Measurements from ENCODE around the gene ALDH4A1. TPM values are rescaled to one million over a fixed set of nuclear protein-coding genes. Genes with fewer than 3 reads are reported as not detected.

ALDH4A1 gene
- total RNA-seq, 2 experiments from 2014 or later = 0.61 to 0.71 TPM

GRCh38 chr1:18877282-18877681, 25.1 kb downstream of the ALDH4A1 start:
- Mint-ChIP-seq H3K4me3 (no peak overlapping the region), H3K27me3 (no peaks in the 10 kb centered on the region), H3K36me3 (ENCODE audit: low read depth) (no peaks in the 10 kb centered on the region), H3K4me1 (ENCODE audit: low read depth) (no peaks in the 10 kb centered on the region), H3K27ac (no peak overlapping the region), H3K9me3 (no peaks in the 10 kb centered on the region)
- ChIA-PET CTCF (no interaction called here), POLR2A (no interaction called here)
- H3K36me3 ChIP-seq (ENCODE audit: insufficient read depth, low read length) = no peaks in the 10 kb centered on the region
- H3K4me3 ChIP-seq (ENCODE audit: low read length) = no peak overlapping the region
- no peaks in the 10 kb centered on the region for H3K27me3 ChIP-seq (ENCODE audit: control insufficient read depth in 1 of 2, insufficient read depth in 2 of 2, low read length in 2 of 2)
- intact Hi-C loops (cut with DNase I, micrococcal nuclease) = no loop called here
- no peak for TF ChIP-seq CTCF (IDR thresholded peaks at IDR 0.05)
- H3K9me3 ChIP-seq (ENCODE audit: control insufficient read depth in 1 of 2, insufficient read depth in 1 of 2, low read length in 2 of 2) = no peaks in the 10 kb centered on the region
- H3K4me1 ChIP-seq (ENCODE audit: insufficient read depth, low read length) = no peaks in the 10 kb centered on the region
- H3K27ac ChIP-seq (ENCODE audit: low read depth in 1 of 2, low read length in 2 of 2) = no peak overlapping the region
- DNase-seq = no peak
- ATAC-seq (ENCODE audit: poor library complexity) = no peak

- no peak for TF ChIP-seq CTCF (IDR thresholded peaks at IDR 0.05)
- no peak overlapping the region for H3K4me3 Mint-ChIP-seq
- no peak for DNase-seq
- H3K4me3 ChIP-seq (ENCODE audit: low read length) = no peak overlapping the region
- no peak overlapping the region for H3K27ac ChIP-seq (ENCODE audit: low read depth in 1 of 2, low read length in 2 of 2)
- ChIA-PET POLR2A (no interaction called here), CTCF (interaction anchor here (1.2 to 1.3 kb wide), 2 partner anchors 8 to 27 kb away, joined by 3 to 6 read pairs; partner anchors contain the start of gene ALDH4A1)
- intact Hi-C loops (cut with DNase I, micrococcal nuclease) = no loop called here
- no peaks in the 10 kb centered on the region for H3K36me3 ChIP-seq (ENCODE audit: insufficient read depth, low read length)
- no peaks in the 10 kb centered on the region for H3K4me1 Mint-ChIP-seq (ENCODE audit: low read depth)
- no peaks in the 10 kb centered on the region for H3K27me3 Mint-ChIP-seq
- ATAC-seq (ENCODE audit: poor library complexity) = no peak
- H3K27ac Mint-ChIP-seq = no peak overlapping the region
- no peaks in the 10 kb centered on the region for H3K4me1 ChIP-seq (ENCODE audit: insufficient read depth, low read length)
- no peaks in the 10 kb centered on the region for H3K27me3 ChIP-seq (ENCODE audit: control insufficient read depth in 1 of 2, insufficient read depth in 2 of 2, low read length in 2 of 2)
- H3K36me3 Mint-ChIP-seq (ENCODE audit: low read depth) = no peaks in the 10 kb centered on the region
- H3K9me3 ChIP-seq (ENCODE audit: control insufficient read depth in 1 of 2, insufficient read depth in 1 of 2, low read length in 2 of 2) = no peaks in the 10 kb centered on the region
- no peaks in the 10 kb centered on the region for H3K9me3 Mint-ChIP-seq
These were observed 26.1 kb downstream of the ALDH4A1 start for GRCh38 chr1:18876210-18876609.

- intact Hi-C loops (cut with DNase I, micrococcal nuclease) = loop anchor here in 1 of 2 experiments (1.0 kb wide), 1 partner anchor 278 kb away; no protein-coding TSS in a partner anchor
- no peak overlapping the region for H3K4me3 ChIP-seq (ENCODE audit: low read length)
These were observed 26.6 kb downstream of the ALDH4A1 start for GRCh38 chr1:18875796-18876128.

More at GRCh38 chr1:18875796-18876128, 26.6 kb downstream of the ALDH4A1 start:
- H3K36me3 Mint-ChIP-seq (ENCODE audit: low read depth) = no peaks in the 10 kb centered on the region
- no peaks in the 10 kb centered on the region for H3K27me3 Mint-ChIP-seq
- no peaks in the 10 kb centered on the region for H3K9me3 ChIP-seq (ENCODE audit: control insufficient read depth in 1 of 2, insufficient read depth in 1 of 2, low read length in 2 of 2)
- TF ChIP-seq CTCF (IDR thresholded peaks at IDR 0.05) = no peak
- ChIA-PET CTCF (interaction anchor here (0.6 to 1.3 kb wide), 5 partner anchors 9 to 654 kb away, joined by 3 to 6 read pairs (median 3); partner anchors contain the start of gene ALDH4A1), POLR2A (interaction anchor here (1.0 kb wide), 1 partner anchor 278 kb away, joined by 3 read pairs; no protein-coding TSS in a partner anchor)
- H3K27ac Mint-ChIP-seq = no peak overlapping the region
- no peaks in the 10 kb centered on the region for H3K36me3 ChIP-seq (ENCODE audit: insufficient read depth, low read length)
- H3K27me3 ChIP-seq (ENCODE audit: control insufficient read depth in 1 of 2, insufficient read depth in 2 of 2, low read length in 2 of 2) = no peaks in the 10 kb centered on the region
- H3K4me1 ChIP-seq (ENCODE audit: insufficient read depth, low read length) = no peaks in the 10 kb centered on the region
- H3K4me3 Mint-ChIP-seq = no peak overlapping the region
- no peak for DNase-seq
- H3K4me1 Mint-ChIP-seq (ENCODE audit: low read depth) = no peaks in the 10 kb centered on the region
- no peak for ATAC-seq (ENCODE audit: poor library complexity)
- H3K27ac ChIP-seq (ENCODE audit: low read depth in 1 of 2, low read length in 2 of 2) = no peak overlapping the region
- no peaks in the 10 kb centered on the region for H3K9me3 Mint-ChIP-seq

Measured in CD4-positive, alpha-beta T cell (primary cell).